Calu3 (cell line): ENCODE data around the gene ZNF280D. TPM values are rescaled to one million over a fixed set of nuclear protein-coding genes. Genes with fewer than 3 reads are reported as not detected.

Experiments used
- BruUV-seq: library from RNA; stranded (reverse); fragments of 400-500 nt; replicated peaks from 2 replicates; lab custom pipeline; 2021; lab: Mats Ljungman, UMichigan
- CTCF ChIA-PET: fragments of 300-600 bp; sonication (Branson Sonifier 250); formaldehyde crosslinking; loops from one replicate; lab custom pipeline; 2022; ENCODE audit warnings: antibody characterized with exemption; lab: Charles Lee
- DNase-seq: peaks from one replicate; pipeline ENCODE4 v3.0.0; 2022
- H3K27ac Mint-ChIP-seq: one replicate; pipeline ENCODE4 v1.8.0; 2022; ENCODE audit warnings: mixed read lengths; ENCODE audit not compliant: unreplicated experiment
- H3K27me3 Mint-ChIP-seq: one replicate; pipeline ENCODE4 v1.8.0; 2022; ENCODE audit warnings: mixed read lengths; ENCODE audit not compliant: unreplicated experiment
- H3K36me3 Mint-ChIP-seq: one replicate; pipeline ENCODE4 v1.8.0; 2022; ENCODE audit warnings: mild to moderate bottlenecking, moderate library complexity, mixed read lengths; ENCODE audit not compliant: insufficient read depth, unreplicated experiment
- H3K4me1 Mint-ChIP-seq: one replicate; pipeline ENCODE4 v1.8.0; 2022; ENCODE audit warnings: mild to moderate bottlenecking, low read depth, mixed read lengths; ENCODE audit not compliant: unreplicated experiment
- H3K4me3 Mint-ChIP-seq: one replicate; pipeline ENCODE4 v1.8.0; 2022; ENCODE audit warnings: mild to moderate bottlenecking, low read depth, moderate library complexity, mixed read lengths; ENCODE audit not compliant: unreplicated experiment
- H3K9me3 Mint-ChIP-seq: one replicate; pipeline ENCODE4 v1.8.0; 2022; ENCODE audit warnings: low read depth, mixed read lengths; ENCODE audit not compliant: unreplicated experiment
- intact Hi-C: fragments of 100-400 bp; cut with micrococcal nuclease; formaldehyde crosslinking; loops from one replicate; pipeline ENCODE4 v1.10.0; 2022; ENCODE audit not compliant: unreplicated experiment
- total RNA-seq: library from RNA; stranded (reverse); gene quantifications from 2 replicates; pipeline ENCODE4 v1.2.3, GENCODE V29; 2022
- TF ChIP-seq, protein P1 (sequence below): fragments of 200-600 bp; IDR thresholded peaks from one replicate; pipeline ENCODE4 v1.8.0; 2022; ENCODE audit warnings: antibody characterized with exemption; ENCODE audit not compliant: unreplicated experiment

Gene ZNF280D
- total RNA-seq, 1 experiment from 2014 or later: 36.0 TPM

DNA sequence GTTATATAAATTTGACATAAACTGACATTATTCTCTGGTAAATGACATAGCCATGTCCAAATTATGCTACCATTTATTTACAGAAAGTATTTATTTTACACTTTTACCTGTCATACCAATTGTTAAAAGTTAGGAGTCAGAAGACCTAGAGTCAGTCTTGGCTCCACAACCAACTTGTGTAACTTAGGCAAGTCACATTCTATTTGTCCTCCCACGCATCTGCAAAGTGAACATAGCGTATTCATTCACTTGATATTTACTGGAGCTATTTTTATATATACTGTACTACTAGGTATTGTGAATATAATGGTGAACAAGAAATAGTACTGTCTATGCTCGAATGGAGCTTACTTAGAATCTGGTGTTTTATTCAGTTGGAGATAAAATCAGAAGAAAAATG lies 78.7 kb downstream of the ZNF280D start:
- H3K9me3 Mint-ChIP-seq: no peaks in the 10 kb centered on the region
- H3K27me3 Mint-ChIP-seq: no peaks in the 10 kb centered on the region

DNA sequence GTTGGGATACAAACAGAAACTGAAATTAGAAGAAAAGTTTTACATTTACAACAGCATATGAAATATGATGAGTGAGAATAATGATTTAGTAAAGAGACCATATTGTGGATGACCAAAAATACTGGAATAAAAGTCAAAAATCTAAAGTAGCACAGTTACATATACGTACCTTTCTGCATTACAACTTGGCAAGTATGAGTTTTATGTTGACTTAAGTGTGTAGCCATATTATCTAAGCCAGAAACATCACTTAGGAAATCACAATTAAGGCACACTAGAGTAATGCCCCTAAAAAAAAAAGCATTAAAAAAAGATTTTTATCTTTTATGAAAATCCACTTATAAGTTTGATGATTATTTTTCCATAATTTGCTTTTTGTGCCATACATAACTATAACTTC lies 79.1 kb downstream of the ZNF280D start:
- Mint-ChIP-seq H3K27ac (no peak overlapping the region), H3K9me3 (no peaks in the 10 kb centered on the region), H3K4me1 (no peaks in the 10 kb centered on the region), H3K36me3 (no peaks in the 10 kb centered on the region), H3K27me3 (no peaks in the 10 kb centered on the region), H3K4me3 (no peak overlapping the region)
- TF ChIP-seq, protein P1, sequence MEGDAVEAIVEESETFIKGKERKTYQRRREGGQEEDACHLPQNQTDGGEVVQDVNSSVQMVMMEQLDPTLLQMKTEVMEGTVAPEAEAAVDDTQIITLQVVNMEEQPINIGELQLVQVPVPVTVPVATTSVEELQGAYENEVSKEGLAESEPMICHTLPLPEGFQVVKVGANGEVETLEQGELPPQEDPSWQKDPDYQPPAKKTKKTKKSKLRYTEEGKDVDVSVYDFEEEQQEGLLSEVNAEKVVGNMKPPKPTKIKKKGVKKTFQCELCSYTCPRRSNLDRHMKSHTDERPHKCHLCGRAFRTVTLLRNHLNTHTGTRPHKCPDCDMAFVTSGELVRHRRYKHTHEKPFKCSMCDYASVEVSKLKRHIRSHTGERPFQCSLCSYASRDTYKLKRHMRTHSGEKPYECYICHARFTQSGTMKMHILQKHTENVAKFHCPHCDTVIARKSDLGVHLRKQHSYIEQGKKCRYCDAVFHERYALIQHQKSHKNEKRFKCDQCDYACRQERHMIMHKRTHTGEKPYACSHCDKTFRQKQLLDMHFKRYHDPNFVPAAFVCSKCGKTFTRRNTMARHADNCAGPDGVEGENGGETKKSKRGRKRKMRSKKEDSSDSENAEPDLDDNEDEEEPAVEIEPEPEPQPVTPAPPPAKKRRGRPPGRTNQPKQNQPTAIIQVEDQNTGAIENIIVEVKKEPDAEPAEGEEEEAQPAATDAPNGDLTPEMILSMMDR: no peak
- CTCF ChIA-PET: no interaction called here
- intact Hi-C loops: no loop called here
- no peak for DNase-seq
- no TSS peak for BruUV-seq

More for the DNA sequence above, 78.7 kb downstream of the ZNF280D start:
- CTCF ChIA-PET: no interaction called here
- Mint-ChIP-seq H3K4me3 (no peak overlapping the region), H3K36me3 (no peaks in the 10 kb centered on the region), H3K4me1 (no peaks in the 10 kb centered on the region), H3K27ac (no peak overlapping the region)
- no peak for DNase-seq
- intact Hi-C loops: no loop called here
- no TSS peak for BruUV-seq
- TF ChIP-seq, protein P1: no peak

DNA sequence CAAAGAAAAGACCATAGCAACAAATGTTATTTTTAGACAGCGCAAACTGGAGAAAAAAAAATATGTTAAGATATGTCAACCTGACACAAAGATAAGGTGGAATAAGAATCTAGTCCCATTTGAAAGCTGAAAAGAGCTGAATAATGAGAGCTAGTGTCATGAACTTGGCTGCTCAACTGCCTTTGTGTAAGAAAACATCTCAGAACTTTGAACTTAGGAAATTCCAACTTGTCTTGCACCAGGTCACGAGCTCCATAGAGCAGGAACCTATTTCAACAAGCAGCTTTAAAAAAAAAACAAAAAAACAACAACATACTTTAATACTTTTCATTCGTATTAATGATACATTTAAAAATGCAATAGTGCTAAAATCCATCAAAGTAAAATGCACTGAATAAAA lies 79.5 kb downstream of the ZNF280D start:
- H3K4me3 Mint-ChIP-seq: no peak overlapping the region
- CTCF ChIA-PET: no interaction called here
- intact Hi-C loops: no loop called here
- no peak for DNase-seq
- TF ChIP-seq, protein P1: no peak
- H3K4me1 Mint-ChIP-seq: no peaks in the 10 kb centered on the region
- no peak overlapping the region for H3K27ac Mint-ChIP-seq
- H3K27me3 Mint-ChIP-seq: no peaks in the 10 kb centered on the region
- BruUV-seq: no TSS peak
- H3K36me3 Mint-ChIP-seq: no peaks in the 10 kb centered on the region
- H3K9me3 Mint-ChIP-seq: no peaks in the 10 kb centered on the region

DNA sequence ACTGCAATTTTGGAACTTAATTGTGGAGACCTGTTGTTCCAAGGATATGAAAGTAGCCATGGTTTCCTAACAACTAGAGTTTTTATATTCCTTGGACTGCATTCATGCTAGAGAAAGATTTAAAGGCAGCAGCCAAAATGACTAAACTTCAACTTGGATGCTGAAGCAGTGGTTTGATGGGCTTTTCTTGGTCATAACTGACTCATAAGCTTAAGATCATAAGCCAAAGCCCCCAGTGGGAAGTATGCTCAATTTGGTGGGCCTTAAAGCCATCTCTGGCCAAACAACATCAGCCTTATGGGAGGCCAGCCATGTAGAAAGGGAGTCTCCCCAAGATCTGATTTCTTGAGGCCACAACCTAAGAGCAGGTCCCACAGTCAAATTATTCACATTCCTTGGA lies 80.2 kb downstream of the ZNF280D start:
- Mint-ChIP-seq H3K4me1 (no peaks in the 10 kb centered on the region), H3K36me3 (no peaks in the 10 kb centered on the region), H3K9me3 (no peaks in the 10 kb centered on the region), H3K27ac (no peak overlapping the region), H3K27me3 (no peaks in the 10 kb centered on the region), H3K4me3 (no peak overlapping the region)
- DNase-seq: no peak
- intact Hi-C loops: no loop called here
- no TSS peak for BruUV-seq
- CTCF ChIA-PET: no interaction called here
- TF ChIP-seq, protein P1: no peak
